Type B pancreatic cell (in vitro differentiated cells): ENCODE data around the gene TP53TG3C. TPM values are rescaled to one million over a fixed set of nuclear protein-coding genes. Genes with fewer than 3 reads are reported as not detected.
"Not testable (repeated sequence)": the region's sequence is repeated elsewhere in the genome, so short reads cannot be mapped to it uniquely, and the experiment has no call there.

ENCODE experiments used
- DNase-seq: peaks from one replicate; pipeline ENCODE4 v3.0.0; 2021; ENCODE audit warnings: mixed read lengths; ENCODE audit not compliant: unreplicated experiment; ENCODE audit errors: extremely low spot score
- H3K27ac Mint-ChIP-seq: 2 replicates; pipeline ENCODE4 v1.8.0; 2021; ENCODE audit warnings: mild to moderate bottlenecking, mixed read lengths
- H3K27me3 Mint-ChIP-seq: 2 replicates; pipeline ENCODE4 v1.8.0; 2021; ENCODE audit warnings: mixed read lengths
- H3K36me3 Mint-ChIP-seq: 2 replicates; pipeline ENCODE4 v1.8.0; 2021; ENCODE audit warnings: mixed read lengths
- H3K4me1 Mint-ChIP-seq: one replicate; pipeline ENCODE4 v1.8.0; 2021; ENCODE audit warnings: mixed read lengths; ENCODE audit not compliant: unreplicated experiment
- H3K4me3 Mint-ChIP-seq: 2 replicates; pipeline ENCODE4 v1.8.0; 2021; ENCODE audit warnings: mild to moderate bottlenecking, mixed read lengths
- H3K9me3 Mint-ChIP-seq: 2 replicates; pipeline ENCODE4 v1.8.0; 2021; ENCODE audit warnings: mixed read lengths
- long read RNA-seq: library from polyadenylated mRNA; unstranded; transcript quantifications from one replicate; pipeline ENCODE4 v2.0.0, GENCODE V29; 2020
- total RNA-seq: library from RNA; stranded (reverse); gene quantifications from 2 replicates; pipeline ENCODE4 v1.2.1, GENCODE V29; 2021; ENCODE audit warnings: low replicate concordance

TP53TG3C gene
- total RNA-seq = not detected in 2 replicates
- long read RNA-seq = 0 reads

GRCh38 chr16:33193926-33194325, at the start of gene TP53TG3C:
Gene TP53TG3C (plus strand): TSS chr16:33194226. CDS start chr16:33194294, 68 bp downstream.
- not testable (repeated sequence) for H3K4me3 Mint-ChIP-seq, H3K4me1 Mint-ChIP-seq, H3K9me3 Mint-ChIP-seq, H3K27me3 Mint-ChIP-seq, H3K27ac Mint-ChIP-seq, DNase-seq, H3K36me3 Mint-ChIP-seq

Other genes starting within 250 kb of the TP53TG3C start
- not detected in 2 replicates for gene TP53TG3E, start 110.1 kb downstream of the TP53TG3C start, total RNA-seq
- gene TP53TG3B, start 166.6 kb downstream of the TP53TG3C start, total RNA-seq = not detected in 2 replicates